ENCODE results near the gene RHBDL1. TPM values are rescaled to one million over a fixed set of nuclear protein-coding genes. Genes with fewer than 3 reads are reported as not detected.
A peak's percentile ranks its signal among the peaks of the same experiment; 100 is the strongest.

RHBDL1 gene
- total and polyA plus RNA-seq, 9 of the 15 experiments (the other 6 are each of a cell fraction or from before 2014, with no cell fraction given): 0.03 to 5.6 (median 1.3) TPM; not detected in 1

GRCh38 chr16:726438-727290 lies 51.2 kb downstream of the RHBDL1 start, which contains the start of the genes CCDC78 and HAGHL (continued):
- TF ChIP-seq CBX1 (IDR thresholded peaks at IDR 0.05; ENCODE audit: low read depth) (peak; percentile 76; the same call in 1 of the 2 replicates), ZBTB43 (CRISPR knock-in tag; IDR thresholded peaks at IDR 0.05) (no peak), SIX5 (IDR thresholded peaks at IDR 0.05; ENCODE audit: borderline replicate concordance in 1 of 2, insufficient read depth in 1 of 2, low read depth in 1 of 2, low read length in 2 of 2) (no peak), ZBTB1 (CRISPR knock-in tag; IDR thresholded peaks at IDR 0.05; ENCODE audit: borderline replicate concordance, low read depth) (no peak), SNRNP70 (optimal IDR thresholded peaks at IDR 0.05; ENCODE audit: low read depth, low read length) (no peak), E4F1 (CRISPR knock-in tag; IDR thresholded peaks at IDR 0.05; ENCODE audit: borderline replicate concordance) (no peak), ZNF444 (CRISPR knock-in tag; IDR thresholded peaks at IDR 0.05) (no peak), MAX (CRISPR knock-in tag; IDR thresholded peaks at IDR 0.05) (peak; percentile 34; the same call in 1 of the 2 replicates), ZBTB11 (CRISPR knock-in tag; IDR thresholded peaks at IDR 0.05) (peak in 1 of 3 experiments; percentile 55; a peak in 1 of 6 replicates), DLX4 (CRISPR knock-in tag; IDR thresholded peaks at IDR 0.05) (no peak), JUND (IDR thresholded peaks at IDR 0.05; ENCODE audit: borderline replicate concordance, low read depth, low read length) (no peak), JUND (tag; IDR thresholded peaks at IDR 0.05; ENCODE audit: borderline replicate concordance, low read depth, low read length) (no peak), TAF1 (IDR thresholded peaks at IDR 0.05; ENCODE audit: control insufficient read depth, extremely low read depth, insufficient read depth, low read length, severe bottlenecking) (peak; percentile 33), MITF (IDR thresholded peaks at IDR 0.05) (no peak), POLR2A (conservative IDR thresholded peaks at IDR 0.05) (peak; percentile 15; the same call in 1 of the 2 replicates)

All from K562 (cell line).